Right lobe of liver (tissue), 6 donors: Measurements from ENCODE around the gene PCDH15. TPM values are rescaled to one million over a fixed set of nuclear protein-coding genes. Genes with fewer than 3 reads are reported as not detected.

Source experiments
- ATAC-seq, 4 donors: fragments of 200-7000 bp; cut with Tn5 transposase; one replicate each; pipeline ENCODE4 v1.9.1; 2020; ENCODE audit warnings: mild to moderate bottlenecking in 4 of 4, moderate library complexity in 4 of 4
- DNase-seq, 3 donors: peaks; one replicate each; pipeline ENCODE4 v3.0.0-alpha.2; 2020
- H3K27ac ChIP-seq, 3 donors: fragments of 200-600 bp; one replicate each; pipeline ENCODE4 v1.8.0; 2022
- H3K27me3 ChIP-seq, 2 donors: fragments of 200-600 bp; one replicate each; pipeline ENCODE4 v1.8.0; 2022
- H3K36me3 ChIP-seq, 4 donors: fragments of 200-600 bp; sonication (generic) in 1 of 4; one replicate each; pipeline versions ENCODE4 v1.5.1 to v1.8.0; 2017 to 2022; ENCODE audit warnings: control low read depth in 1 of 4
- H3K4me1 ChIP-seq, 4 donors: fragments of 200-600 bp; sonication (generic) in 1 of 4; one replicate each; pipeline versions ENCODE4 v1.5.1 to v1.8.0; 2017 to 2022; ENCODE audit warnings: control low read depth in 1 of 4
- H3K4me3 ChIP-seq, 3 donors: fragments of 200-600 bp; one replicate each; pipeline ENCODE4 v1.8.0; 2022
- H3K9me3 ChIP-seq, 4 donors: fragments of 200-600 bp; sonication (generic) in 1 of 4; one replicate each; pipeline versions ENCODE4 v1.5.1 to v1.8.0; 2017 to 2022; ENCODE audit warnings: control low read depth in 1 of 4
- CTCF ChIP-seq, 4 donors: fragments of 200-600 bp in 3 of 4; fragments of 450-650 bp in 1 of 4; IDR thresholded peaks; one replicate each; pipeline versions ENCODE4 v1.5.1 to v1.8.0; 2016 to 2022; ENCODE audit warnings: antibody characterized with exemption in 4 of 4, mild to moderate bottlenecking in 2 of 4
- POLR2A ChIP-seq: fragments of 450-650 bp; IDR thresholded peaks from one replicate; pipeline ENCODE4 v1.6.1; 2017; ENCODE audit warnings: antibody characterized with exemption, mild to moderate bottlenecking
- WGBS: methylation state at CpG from one replicate; pipeline ENCODE4 v1.1.6; 2018; ENCODE audit warnings: low coverage, low lambda C conversion rate; ENCODE audit not compliant: insufficient coverage; ENCODE audit errors: missing lambda C conversion rate; 5-methylcytosine and 5-hydroxymethylcytosine counted together
- intact Hi-C, 2 donors: fragments of 100-400 bp; cut with DNase I; formaldehyde crosslinking; loops; one replicate each; pipeline versions ENCODE4 v1.11.2 to v1.14.1; 2022
- total RNA-seq, 6 experiments: library from RNA; depleted of rRNA in 2 of 6; stranded (reverse); fragments of >200 nt in 2 of 6; fragmentation: NEBNext Ultra II Directional in 3 of 6; extraction: Animal tissue kit (Norgen Biotek cat#: 25700) in 3 of 6; gene quantifications; one replicate each; pipeline versions ENCODE4 v1.1.0 to v1.2.4, GENCODE V29; 2016 to 2023
- donor health status: DM: no; HTN: yes; CAD: no.
- donor health status: DM: no; HTN: no; CAD: no.
- donor health status: DM: no; HTN: no; CAD: no.
- donor health status: DM: no; HTN: yes; CAD: no.
- donor health status: DM: no; HTN: yes; CAD: no.

PCDH15 gene
- total RNA-seq, 6 experiments from 2014 or later: not detected

GRCh38 chr10:54742416-54742815 lies 58.6 kb downstream of the PCDH15 start:
- DNase-seq (no peak), ATAC-seq (no peak)
- Histone ChIP-seq H3K27me3 (no peaks in the 10 kb centered on the region), H3K4me3 (no peak overlapping the region), H3K36me3 (no peaks in the 10 kb centered on the region), H3K4me1 (no peaks in the 10 kb centered on the region), H3K9me3 (no peaks in the 10 kb centered on the region), H3K27ac (no peak overlapping the region)
- 61% methylated on average over 4 of the region's 4 CpGs for WGBS
- intact Hi-C loops: no loop called here
- no peak for TF ChIP-seq POLR2A

DNA sequence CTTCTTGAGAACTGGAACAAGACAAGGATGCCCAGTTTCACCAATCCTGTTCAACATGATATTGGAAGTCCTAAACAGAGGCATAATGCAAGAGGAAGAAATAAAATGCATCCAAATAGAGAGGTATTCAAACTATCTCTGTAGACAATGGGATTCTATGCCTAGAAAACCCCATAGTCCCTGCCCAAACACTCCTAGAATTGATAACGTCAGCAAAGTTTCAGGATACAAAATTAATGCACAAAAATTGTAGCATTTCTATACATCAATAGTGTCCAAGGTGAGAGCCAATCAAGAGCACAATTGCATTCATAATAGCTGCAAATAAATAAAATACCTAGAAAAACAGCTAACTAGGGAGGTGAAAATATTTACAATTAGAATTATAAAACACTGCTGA lies 72.5 kb downstream of the PCDH15 start:
- ATAC-seq: no peak
- 69% methylated on average over 1 of the region's 1 CpG for WGBS
- Histone ChIP-seq H3K36me3 (no peaks in the 10 kb centered on the region), H3K4me1 (no peaks in the 10 kb centered on the region), H3K9me3 (no peaks in the 10 kb centered on the region), H3K4me3 (no peak overlapping the region), H3K27ac (no peak overlapping the region), H3K27me3 (no peaks in the 10 kb centered on the region)
- intact Hi-C loops: no loop called here
- TF ChIP-seq CTCF (IDR thresholded peaks at IDR 0.05) (no peak), POLR2A (no peak)
- DNase-seq: no peak

DNA sequence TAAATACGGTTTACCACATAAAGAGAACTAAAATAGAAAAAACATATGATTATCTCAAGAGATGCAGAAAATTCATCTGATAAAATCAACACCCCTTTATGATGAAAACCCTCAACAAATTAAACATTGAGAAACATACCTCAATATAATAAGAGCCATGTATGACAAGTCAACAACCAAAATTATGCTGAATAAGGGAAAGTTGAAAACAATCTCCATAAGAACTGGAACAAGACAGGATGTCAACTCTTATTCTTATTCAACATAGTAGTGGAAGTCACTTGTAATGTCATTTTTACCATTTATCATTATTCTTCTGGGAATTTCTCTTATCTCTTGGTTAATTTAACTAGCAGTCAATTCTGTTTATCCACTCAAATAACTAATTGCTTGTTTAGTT lies 79.0 kb downstream of the PCDH15 start:
- no peak for ATAC-seq
- DNase-seq: no peak
- intact Hi-C loops: no loop called here
- no peaks in the 10 kb centered on the region for H3K4me1 ChIP-seq
- WGBS: 93% methylated on average over 1 of the region's 1 CpG
- TF ChIP-seq CTCF (IDR thresholded peaks at IDR 0.05): no peak
- no peak overlapping the region for H3K27ac ChIP-seq
- no peaks in the 10 kb centered on the region for H3K9me3 ChIP-seq
- H3K36me3 ChIP-seq: no peaks in the 10 kb centered on the region
- no peak overlapping the region for H3K4me3 ChIP-seq
- no peaks in the 10 kb centered on the region for H3K27me3 ChIP-seq

DNA sequence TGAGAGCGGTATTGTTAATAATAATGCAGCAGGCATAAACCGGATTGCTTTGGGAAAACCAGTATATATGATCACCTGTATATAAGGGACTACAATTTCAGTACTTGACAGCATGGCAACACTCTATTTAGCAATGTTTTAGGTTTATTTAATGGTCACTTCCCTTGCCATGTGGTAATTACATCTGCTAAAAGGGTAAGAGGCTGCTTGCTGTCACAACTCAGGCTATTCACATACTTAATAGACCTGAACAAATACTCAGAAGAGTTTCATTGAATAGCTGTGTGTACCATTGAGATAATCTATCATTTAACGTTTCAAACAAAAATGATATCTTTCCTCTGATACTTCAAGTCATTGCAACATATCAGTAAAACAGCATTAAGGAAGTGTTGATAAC lies 90.1 kb downstream of the PCDH15 start:
- Histone ChIP-seq H3K4me1 (no peaks in the 10 kb centered on the region), H3K27me3 (no peaks in the 10 kb centered on the region), H3K36me3 (no peaks in the 10 kb centered on the region), H3K27ac (no peak overlapping the region), H3K4me3 (no peak overlapping the region), H3K9me3 (no peaks in the 10 kb centered on the region)
- TF ChIP-seq POLR2A: no peak
- no peak for TF ChIP-seq CTCF (IDR thresholded peaks at IDR 0.05)
- 65% methylated on average over 3 of the region's 3 CpGs for WGBS
- DNase-seq (no peak), ATAC-seq (no peak)
- intact Hi-C loops: no loop called here

- Histone ChIP-seq H3K9me3 (no peaks in the 10 kb centered on the region), H3K27ac (no peak overlapping the region), H3K4me3 (no peak overlapping the region), H3K36me3 (no peaks in the 10 kb centered on the region), H3K4me1 (no peaks in the 10 kb centered on the region), H3K27me3 (no peaks in the 10 kb centered on the region)
- intact Hi-C loops: no loop called here
- ATAC-seq (no peak), DNase-seq (no peak)
- WGBS: 64% methylated on average over 8 of the region's 8 CpGs
- TF ChIP-seq POLR2A (no peak), CTCF (IDR thresholded peaks at IDR 0.05) (no peak)
Measured at GRCh38 chr10:54708591-54708990, 92.4 kb downstream of the PCDH15 start.
